ENCODE results near the gene DTX2.

GRCh38 chr7:76424413-76425111, 36.9 kb upstream of the DTX2 start, which contains the start of gene ZP3:
- TF ChIP-seq CTCF (optimal IDR thresholded peaks at IDR 0.05 in 1 of 3, IDR thresholded peaks at IDR 0.05 in 1 of 3, conservative IDR thresholded peaks at IDR 0.05 in 1 of 3; ENCODE audit: extremely low read depth in 1 of 3, insufficient read depth in 2 of 3, low read length in 3 of 3) (no peak), EZH2 (IDR thresholded peaks at IDR 0.05; ENCODE audit: low read length) (no peak)
